OCI-LY7 (cell line): ENCODE results near the gene OR5D13. TPM values are rescaled to one million over a fixed set of nuclear protein-coding genes. Genes with fewer than 3 reads are reported as not detected.

Experiments used
- BruUV-seq: library from RNA; stranded (reverse); fragments of 400-500 nt; replicated peaks from 2 replicates; lab custom pipeline; 2021; lab: Mats Ljungman, UMichigan
- CTCF ChIA-PET: fragments of 300-600 bp; sonication (Branson Sonifier 250); formaldehyde crosslinking; loops from one replicate; lab custom pipeline; 2022; ENCODE audit warnings: antibody characterized with exemption; ENCODE audit not compliant: unreplicated experiment; lab: Charles Lee
- POLR2A ChIA-PET: fragments of 300-600 bp; sonication (Branson Sonifier 250); formaldehyde crosslinking; loops from one replicate; lab custom pipeline; 2022; ENCODE audit warnings: antibody characterized with exemption; lab: Charles Lee
- DNase-seq: peaks from one replicate; pipeline ENCODE4 v3.0.0-alpha.2; 2015; ENCODE audit warnings: low spot score
- H2AFZ ChIP-seq: fragments of 200-600 bp; sonication (generic), shearing (Covaris generic); 2 replicates; pipeline ENCODE4 v1.6.1; 2014; ENCODE audit warnings: mild to moderate bottlenecking, antibody characterized with exemption, low read length, moderate library complexity
- H3K27ac ChIP-seq: fragments of 200-600 bp; sonication (generic); 2 replicates; pipeline ENCODE4 v1.5.1; 2014; ENCODE audit warnings: mixed run types, low read depth, mild to moderate bottlenecking, moderate library complexity, low read length, inconsistent platforms; ENCODE audit not compliant: poor library complexity, severe bottlenecking
- H3K36me3 ChIP-seq: fragments of 200-600 bp; sonication (generic); 2 replicates; pipeline ENCODE4 v1.6.1; 2014; ENCODE audit warnings: mild to moderate bottlenecking, antibody characterized with exemption, low read length, moderate library complexity, mixed read lengths; ENCODE audit not compliant: insufficient read depth
- H3K4me1 ChIP-seq: fragments of 200-600 bp; sonication (generic); 2 replicates; pipeline ENCODE4 v1.5.1; 2014; ENCODE audit warnings: mild to moderate bottlenecking, low read length; ENCODE audit not compliant: insufficient read depth, poor library complexity, severe bottlenecking
- H3K4me2 ChIP-seq: fragments of 200-600 bp; sonication (generic); 2 replicates; pipeline ENCODE4 v1.6.1; 2014; ENCODE audit warnings: mild to moderate bottlenecking, low read length
- H3K4me3 ChIP-seq: fragments of 200-600 bp; sonication (generic); 2 replicates; pipeline ENCODE4 v1.5.1; 2014; ENCODE audit warnings: mild to moderate bottlenecking, low read depth, low read length; ENCODE audit not compliant: poor library complexity, severe bottlenecking
- H3K79me2 ChIP-seq: fragments of 200-600 bp; sonication (generic); 2 replicates; pipeline ENCODE4 v1.6.1; 2016; ENCODE audit warnings: low read depth, mild to moderate bottlenecking, low read length, moderate library complexity, mixed read lengths; ENCODE audit not compliant: insufficient read depth
- H3K9me2 ChIP-seq: fragments of 200-600 bp; sonication (generic); 2 replicates; pipeline ENCODE4 v1.6.1; 2016; ENCODE audit warnings: mild to moderate bottlenecking, low read length, mixed read lengths; ENCODE audit not compliant: insufficient read depth
- H3K9me3 ChIP-seq: fragments of 200-600 bp; sonication (generic); 2 replicates; pipeline ENCODE4 v1.6.1; 2014; ENCODE audit warnings: mild to moderate bottlenecking, mixed run types, low read length, mixed read lengths
- H4K20me1 ChIP-seq: fragments of 200-600 bp; sonication (generic); 2 replicates; pipeline ENCODE4 v1.6.1; 2014; ENCODE audit warnings: mild to moderate bottlenecking, antibody characterized with exemption, low read length, moderate library complexity, mixed read lengths; ENCODE audit not compliant: insufficient read depth
- EZH2phosphoT487 ChIP-seq: fragments of 200-600 bp; sonication (generic); IDR thresholded peaks from 2 replicates; pipeline ENCODE4 v1.6.1; 2018; ENCODE audit warnings: low read depth, borderline replicate concordance, mild to moderate bottlenecking, mixed run types, antibody characterized with exemption, low read length, moderate library complexity, mixed read lengths
- intact Hi-C: fragments of 100-400 bp; cut with micrococcal nuclease; formaldehyde crosslinking; loops from one replicate; pipeline ENCODE4 v1.10.0; 2022; ENCODE audit not compliant: unreplicated experiment
- total RNA-seq, 2 experiments: library from RNA; depleted of rRNA in 1 of 2; stranded (reverse); fragments of >200 nt in 1 of 2; shearing (Covaris generic) in 1 of 2; gene quantifications; 2 replicates each; pipeline ENCODE4 v1.2.3, GENCODE V29; 2014 to 2022
- TF ChIP-seq, protein P1 (sequence below): fragments of 200-600 bp; sonication (generic); conservative IDR thresholded peaks from 2 replicates; pipeline ENCODE4 v1.5.1; 2014; ENCODE audit warnings: mild to moderate bottlenecking, antibody characterized with exemption, low read length, moderate library complexity, mixed read lengths

Gene OR5D13
- total RNA-seq, 2 experiments from 2014 or later, result not detected

DNA sequence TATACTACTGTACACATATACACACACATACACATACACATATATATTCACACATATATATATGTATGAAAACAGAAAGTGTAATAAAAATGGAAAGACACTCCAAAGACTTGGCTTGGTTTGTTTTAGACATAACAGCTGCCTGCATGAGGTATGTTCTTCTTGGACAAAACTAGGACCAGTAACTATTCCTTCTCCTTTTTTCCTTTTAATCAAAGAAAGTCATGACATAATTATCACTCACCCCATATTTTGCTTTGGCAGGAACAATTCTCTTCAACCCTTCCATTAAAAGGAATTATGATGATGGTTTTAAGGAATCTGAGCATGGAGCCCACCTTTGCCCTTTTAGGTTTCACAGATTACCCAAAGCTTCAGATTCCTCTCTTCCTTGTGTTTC, 22.0 kb downstream of the OR5D13 start, which contains the start of gene OR5D14:
OR5D14 (plus strand) TSS at position 301 of the 400 bp plus-strand sequence; CDS start at position 301, 0 bp downstream.
- ChIA-PET POLR2A (no interaction called here), CTCF (no interaction called here)
- Histone ChIP-seq H2AFZ (no peak within 1 kb of the TSS), H3K27ac (no peak within 1 kb of the TSS), H3K4me2 (no peak within 1 kb of the TSS), H3K4me3 (no peak within 1 kb of the TSS), H3K9me2 (no peaks in the 10 kb centered on the region), H4K20me1 (no peaks in the 10 kb centered on the region), H3K9me3 (no peaks in the 10 kb centered on the region), H3K36me3 (no peaks in the 10 kb centered on the region), H3K79me2 (no peaks in the 10 kb centered on the region), H3K4me1 (no peaks in the 10 kb centered on the region)
- intact Hi-C loops, result no loop called here
- TF ChIP-seq, protein P1, sequence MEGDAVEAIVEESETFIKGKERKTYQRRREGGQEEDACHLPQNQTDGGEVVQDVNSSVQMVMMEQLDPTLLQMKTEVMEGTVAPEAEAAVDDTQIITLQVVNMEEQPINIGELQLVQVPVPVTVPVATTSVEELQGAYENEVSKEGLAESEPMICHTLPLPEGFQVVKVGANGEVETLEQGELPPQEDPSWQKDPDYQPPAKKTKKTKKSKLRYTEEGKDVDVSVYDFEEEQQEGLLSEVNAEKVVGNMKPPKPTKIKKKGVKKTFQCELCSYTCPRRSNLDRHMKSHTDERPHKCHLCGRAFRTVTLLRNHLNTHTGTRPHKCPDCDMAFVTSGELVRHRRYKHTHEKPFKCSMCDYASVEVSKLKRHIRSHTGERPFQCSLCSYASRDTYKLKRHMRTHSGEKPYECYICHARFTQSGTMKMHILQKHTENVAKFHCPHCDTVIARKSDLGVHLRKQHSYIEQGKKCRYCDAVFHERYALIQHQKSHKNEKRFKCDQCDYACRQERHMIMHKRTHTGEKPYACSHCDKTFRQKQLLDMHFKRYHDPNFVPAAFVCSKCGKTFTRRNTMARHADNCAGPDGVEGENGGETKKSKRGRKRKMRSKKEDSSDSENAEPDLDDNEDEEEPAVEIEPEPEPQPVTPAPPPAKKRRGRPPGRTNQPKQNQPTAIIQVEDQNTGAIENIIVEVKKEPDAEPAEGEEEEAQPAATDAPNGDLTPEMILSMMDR, result no peak
- TF ChIP-seq EZH2phosphoT487, result no peak
- no peak for DNase-seq
- no TSS peak for BruUV-seq

DNA sequence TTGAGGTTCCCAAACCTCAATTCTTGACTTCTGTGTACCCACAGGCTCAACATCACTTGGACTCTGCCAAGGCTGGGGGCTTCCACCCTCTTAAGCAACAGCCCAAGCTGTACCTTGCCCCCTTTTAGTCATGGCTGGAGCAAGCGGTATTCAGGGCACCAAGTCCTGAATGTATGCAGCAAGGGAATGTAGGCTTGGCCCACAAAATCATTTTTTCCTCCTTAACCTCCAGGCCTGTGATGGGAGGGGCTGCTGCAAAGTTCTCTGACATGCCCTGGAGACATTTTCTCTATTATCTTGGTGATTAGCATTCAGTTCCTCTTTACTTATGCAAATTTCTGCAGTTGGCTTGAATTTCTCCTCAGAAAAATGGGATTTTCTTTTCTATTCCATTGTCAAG, 33.0 kb downstream of the OR5D13 start:
- Histone ChIP-seq H4K20me1 (no peaks in the 10 kb centered on the region), H3K79me2 (no peaks in the 10 kb centered on the region), H3K36me3 (no peaks in the 10 kb centered on the region), H3K9me2 (no peaks in the 10 kb centered on the region), H3K9me3 (no peaks in the 10 kb centered on the region), H3K4me3 (no peak overlapping the region), H3K4me1 (no peaks in the 10 kb centered on the region), H3K27ac (no peak overlapping the region), H3K4me2 (no peak overlapping the region), H2AFZ (no peak overlapping the region)
- no TSS peak for BruUV-seq
- ChIA-PET CTCF (no interaction called here), POLR2A (no interaction called here)
- intact Hi-C loops, result no loop called here
- no peak for TF ChIP-seq EZH2phosphoT487
- TF ChIP-seq, protein P1, result no peak
- no peak for DNase-seq

DNA sequence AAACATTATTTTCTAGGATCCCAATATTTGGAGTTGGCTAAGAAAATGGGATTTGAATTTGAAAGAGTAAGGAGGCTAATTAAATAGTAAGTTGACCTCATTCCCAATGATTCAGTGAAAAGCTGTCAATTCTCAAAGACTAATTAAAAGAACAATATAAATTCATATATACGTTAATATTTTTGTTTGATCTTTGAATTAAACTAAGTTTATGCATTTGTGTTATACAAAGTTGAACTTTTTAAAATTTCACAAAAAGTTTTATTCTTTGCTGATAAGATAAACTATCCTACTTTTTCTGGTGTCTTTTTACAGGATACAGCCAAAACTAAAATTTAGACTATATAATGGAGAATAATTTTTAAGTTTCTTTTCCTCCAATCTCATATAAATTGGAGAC, 37.8 kb downstream of the OR5D13 start, which contains the start of gene OR5L1:
OR5L1 (plus strand) TSS at position 301 of the 400 bp plus-strand sequence. CDS start 100 bp downstream, outside the sequence.
- no TSS peak for BruUV-seq
- H3K79me2 ChIP-seq, result no peaks in the 10 kb centered on the region
- ChIA-PET POLR2A (no interaction called here), CTCF (no interaction called here)
- DNase-seq, result no peak
- no peak within 1 kb of the TSS for H2AFZ ChIP-seq
- H3K4me1 ChIP-seq, result no peaks in the 10 kb centered on the region
- no peak within 1 kb of the TSS for H3K4me2 ChIP-seq
- H4K20me1 ChIP-seq, result no peaks in the 10 kb centered on the region
- intact Hi-C loops, result no loop called here
- no peak within 1 kb of the TSS for H3K27ac ChIP-seq
- no peaks in the 10 kb centered on the region for H3K9me2 ChIP-seq
- H3K36me3 ChIP-seq, result no peaks in the 10 kb centered on the region
- TF ChIP-seq, protein P1, result no peak
- no peak for TF ChIP-seq EZH2phosphoT487
- no peaks in the 10 kb centered on the region for H3K9me3 ChIP-seq
- no peak within 1 kb of the TSS for H3K4me3 ChIP-seq
